DMS114 treated with DMSO at 0.1 percent for 48 hours (cell line): ENCODE data around the gene KRT32.

ENCODE experiments used
- DNase-seq: peaks from one replicate; lab custom pipeline; 2025; ENCODE audit not compliant: unreplicated experiment; lab: John Stamatoyannopoulos, UW

The KRT32 gene

DNA sequence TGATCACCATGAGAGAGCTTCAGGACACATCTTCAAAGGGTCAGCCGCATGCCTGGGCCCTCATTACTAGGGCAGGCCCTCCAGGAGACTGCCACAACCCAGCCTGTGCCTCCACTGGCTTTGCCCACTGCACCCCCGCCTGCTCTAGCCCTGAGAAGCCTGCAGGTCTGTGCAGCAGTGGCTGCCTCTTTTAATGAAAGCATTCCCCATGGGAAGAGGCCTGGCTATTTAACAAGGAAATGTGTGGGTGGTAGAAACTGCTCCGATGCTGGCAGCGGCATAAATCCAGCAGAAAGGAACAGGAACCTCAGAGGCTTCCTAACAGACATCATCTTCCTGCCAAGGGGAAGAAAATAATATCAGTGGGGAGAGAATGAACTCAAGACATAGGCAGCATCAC lies 375 bp upstream of the KRT32 start:
- DNase-seq = no peak

DNA sequence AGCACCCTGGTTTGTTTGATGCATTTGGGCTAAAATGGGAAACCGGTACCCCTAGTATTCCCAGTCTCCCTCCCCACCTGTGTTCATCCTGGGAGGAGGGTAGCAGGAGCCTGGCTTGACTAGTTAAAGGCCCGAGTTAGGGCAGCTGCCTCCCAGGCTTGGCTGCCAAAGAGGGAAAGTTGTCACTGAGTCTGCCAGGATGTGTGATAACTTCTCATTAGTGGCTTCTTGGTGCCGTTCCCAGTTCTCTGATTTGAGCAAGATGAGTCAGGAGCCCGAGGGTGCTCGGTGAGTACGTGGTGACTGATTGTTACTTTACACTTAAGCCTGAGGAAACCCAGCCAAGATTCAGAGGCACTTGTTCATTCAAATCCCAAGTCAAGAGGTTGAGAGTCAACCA lies 2.5 kb downstream of the KRT32 start:
- DNase-seq = no peak

DNA sequence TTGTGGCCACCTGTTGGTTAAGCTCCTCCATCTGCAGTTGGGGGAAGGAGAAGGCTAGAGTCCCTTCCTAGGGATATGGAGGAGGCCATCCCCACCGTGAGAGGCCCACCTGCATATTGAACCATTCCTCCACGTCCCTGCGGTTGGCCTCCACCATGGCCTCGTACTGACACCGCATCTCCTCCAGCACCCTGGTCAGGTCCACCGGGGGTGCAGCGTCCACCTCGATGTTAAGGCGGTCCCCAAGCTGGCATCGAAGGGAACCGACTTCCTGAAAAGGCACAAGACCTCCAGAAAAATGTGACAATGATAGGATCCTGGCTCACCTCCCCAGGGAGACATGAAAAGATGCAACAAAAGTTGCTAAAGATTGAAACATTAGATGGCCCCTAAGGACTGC lies 3.0 kb downstream of the KRT32 start:
- no peak for DNase-seq

DNA sequence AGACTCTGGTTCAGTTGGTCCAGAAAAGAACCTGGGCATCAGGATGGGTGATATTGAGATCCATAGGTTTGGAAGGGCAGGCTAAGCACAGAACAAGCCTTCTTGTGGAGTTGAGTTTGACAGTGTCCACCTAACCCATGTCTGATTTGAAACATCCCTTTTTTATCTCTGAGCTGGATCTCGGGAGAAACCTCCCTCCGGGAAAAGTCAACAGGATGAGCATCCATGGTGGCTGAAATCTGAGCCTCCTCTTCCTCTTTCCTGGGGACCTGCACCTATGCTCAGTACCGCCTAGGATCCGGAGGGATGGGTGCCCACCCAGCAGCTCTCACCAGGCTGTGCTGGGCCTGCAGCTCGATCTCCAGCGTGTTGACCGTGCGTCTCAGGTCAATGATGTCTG lies 3.4 kb downstream of the KRT32 start:
- no peak for DNase-seq

DNA sequence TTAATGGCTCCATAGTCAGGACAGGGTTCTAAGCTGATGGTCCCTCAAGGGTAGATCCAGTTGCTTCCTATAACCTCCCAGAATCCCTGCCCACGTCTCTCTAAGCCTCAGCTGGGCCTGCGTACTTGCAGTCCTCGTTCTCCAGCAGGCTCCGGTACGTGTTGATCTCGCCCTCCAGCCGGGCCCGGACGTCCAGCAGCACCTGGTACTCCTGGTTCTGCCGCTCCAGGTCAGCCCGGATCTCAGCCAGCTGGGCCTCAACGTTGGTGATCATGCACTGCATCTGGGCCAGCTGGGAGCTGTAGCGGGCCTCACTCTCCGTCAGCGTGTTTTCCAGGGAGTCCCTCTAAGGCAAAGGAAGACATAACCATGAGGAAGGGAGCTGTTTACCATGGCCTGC lies 4.5 kb downstream of the KRT32 start:
- DNase-seq = no peak

DNA sequence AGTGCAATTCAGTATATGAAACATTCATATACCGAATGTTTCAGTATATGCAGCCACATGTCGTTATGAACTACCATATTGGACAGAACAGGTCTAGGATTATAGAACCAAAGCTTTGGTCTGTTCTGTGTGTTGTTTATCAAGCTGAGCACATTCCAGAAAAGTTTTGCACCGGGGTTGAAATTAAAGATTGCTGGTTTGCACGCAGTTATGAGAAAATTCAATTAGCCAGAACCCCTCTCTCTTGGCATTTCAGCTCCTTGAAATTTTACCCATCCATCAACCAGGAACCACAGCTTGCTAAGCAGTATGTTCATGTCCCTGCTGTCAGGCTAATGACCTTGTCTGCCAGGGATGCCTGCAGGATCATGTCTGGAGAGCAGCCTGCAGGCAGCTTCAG lies 9.5 kb downstream of the KRT32 start:
- no peak for DNase-seq

DNA sequence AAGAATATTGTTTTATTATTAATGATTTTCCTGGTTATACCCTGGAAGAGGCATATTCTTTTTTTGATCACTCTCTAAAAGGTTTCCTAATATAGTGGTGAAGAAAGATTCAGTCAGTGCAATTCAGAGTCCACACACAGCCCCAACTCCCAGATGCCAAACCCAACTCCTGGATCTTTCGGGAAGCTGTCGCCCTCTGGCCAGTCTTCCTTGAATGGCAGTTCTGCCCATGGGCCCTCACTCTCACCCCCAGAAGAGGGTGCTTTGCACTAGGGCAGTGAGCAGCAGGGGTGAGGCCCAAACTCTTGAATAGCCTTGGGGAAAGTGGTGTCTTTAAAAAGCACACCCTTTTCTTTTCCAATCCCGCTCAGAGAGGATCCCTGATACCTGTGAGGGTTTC lies 11.0 kb downstream of the KRT32 start:
- no peak for DNase-seq

DNA sequence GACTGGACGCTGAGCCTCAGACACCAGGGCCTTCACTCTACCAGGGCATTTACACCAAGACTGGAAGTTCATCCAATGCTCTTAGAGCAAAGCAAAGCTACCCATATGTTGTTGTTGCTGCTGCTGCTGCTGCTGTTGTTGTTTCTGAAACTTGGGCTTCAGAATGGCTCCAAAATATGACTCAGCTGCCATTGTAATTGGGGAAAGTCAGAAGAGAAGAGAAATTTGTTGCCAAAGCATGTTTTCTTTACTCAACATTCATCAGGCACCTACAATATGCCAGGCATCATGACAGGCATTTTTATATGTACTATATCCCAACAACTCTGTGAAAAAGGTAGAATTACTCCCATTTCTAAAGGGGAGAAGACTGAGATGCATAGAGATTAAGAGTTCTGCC lies 11.9 kb downstream of the KRT32 start:
- no peak for DNase-seq

DNA sequence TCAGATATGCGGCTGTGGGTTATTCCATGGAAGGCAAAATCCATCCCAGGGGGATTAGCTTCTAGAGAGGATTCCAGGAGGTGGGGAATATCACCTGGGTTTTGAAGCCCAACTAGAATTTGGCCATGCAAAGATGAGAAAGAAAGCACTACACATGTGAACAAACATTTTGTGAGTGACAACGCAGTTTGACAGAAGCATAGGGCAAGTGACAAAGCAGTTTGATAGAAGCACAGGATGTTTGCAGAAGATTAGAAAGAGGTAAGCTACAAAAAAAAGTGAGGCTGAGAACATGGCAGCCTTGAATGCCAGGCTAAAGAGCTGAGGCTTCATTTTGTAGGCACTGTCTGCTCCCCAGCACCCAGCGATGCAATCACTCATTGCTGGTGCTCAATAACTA lies 14.1 kb downstream of the KRT32 start:
- DNase-seq = no peak

DNA sequence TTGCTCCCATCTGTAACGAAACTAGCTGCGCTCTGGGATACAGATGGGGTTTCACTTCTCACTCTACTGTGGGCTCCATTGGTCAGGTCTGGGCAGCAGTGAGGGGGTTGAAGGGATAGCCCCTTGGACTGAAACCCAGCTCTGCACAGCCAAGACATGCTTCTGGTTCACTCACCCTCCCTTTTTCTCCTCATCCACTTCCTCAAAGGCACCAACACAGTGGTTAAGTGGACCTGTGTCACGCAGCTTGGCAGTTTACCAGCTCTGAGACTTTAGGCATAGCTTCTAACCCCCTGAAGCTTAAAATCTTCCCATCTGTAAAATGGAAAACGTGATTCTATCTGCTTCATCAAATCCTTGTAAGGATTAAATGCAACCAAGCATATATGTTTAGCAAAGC lies 14.9 kb downstream of the KRT32 start:
- no peak for DNase-seq

DNA sequence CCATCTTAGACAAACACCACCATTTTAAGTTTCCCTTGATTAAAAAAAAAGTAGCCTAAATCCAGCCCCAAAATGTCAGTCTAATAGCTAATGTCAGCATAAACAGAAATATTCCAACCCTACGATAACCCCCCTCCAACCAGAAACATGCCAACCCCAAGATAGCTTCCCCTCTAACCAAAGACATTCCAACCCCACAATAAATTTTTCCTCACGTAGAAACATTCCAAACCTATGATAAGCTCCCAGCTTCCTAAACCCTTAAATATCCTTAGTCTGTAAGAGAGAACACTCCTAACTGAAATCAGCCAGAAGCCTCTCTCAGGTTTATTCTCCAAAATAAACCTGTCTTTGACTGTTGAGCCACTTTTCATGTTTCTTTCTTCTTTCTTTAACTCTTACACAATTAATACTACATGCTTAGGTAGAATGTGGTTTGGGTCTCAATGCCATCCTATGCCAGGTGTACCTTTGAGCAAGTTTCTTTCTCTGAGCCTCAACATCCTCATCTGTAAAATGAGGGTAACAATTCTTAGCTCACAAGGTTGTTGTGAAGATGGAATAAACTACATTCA lies 15.9 kb downstream of the KRT32 start:
- no peak for DNase-seq

DNA sequence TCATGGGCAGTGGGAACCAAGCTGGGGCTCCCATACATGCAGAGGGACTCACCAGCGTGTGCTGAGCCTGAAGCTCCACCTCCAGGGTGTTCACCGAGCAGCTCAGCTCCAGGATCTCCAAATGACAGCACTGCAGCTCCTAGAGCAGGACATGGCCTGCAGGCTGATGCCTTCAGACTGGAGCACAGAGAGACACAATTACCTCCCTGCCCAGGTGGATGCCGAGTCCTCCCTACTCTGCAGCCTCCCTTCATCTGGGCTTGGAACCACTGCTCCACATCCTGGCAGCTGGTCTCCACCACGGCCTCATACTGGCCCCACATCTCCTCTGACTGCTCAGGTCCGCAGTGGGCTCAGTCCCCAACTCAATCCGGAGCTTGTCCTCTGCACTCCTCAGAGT lies 18.2 kb downstream of the KRT32 start:
- no peak for DNase-seq

DNA sequence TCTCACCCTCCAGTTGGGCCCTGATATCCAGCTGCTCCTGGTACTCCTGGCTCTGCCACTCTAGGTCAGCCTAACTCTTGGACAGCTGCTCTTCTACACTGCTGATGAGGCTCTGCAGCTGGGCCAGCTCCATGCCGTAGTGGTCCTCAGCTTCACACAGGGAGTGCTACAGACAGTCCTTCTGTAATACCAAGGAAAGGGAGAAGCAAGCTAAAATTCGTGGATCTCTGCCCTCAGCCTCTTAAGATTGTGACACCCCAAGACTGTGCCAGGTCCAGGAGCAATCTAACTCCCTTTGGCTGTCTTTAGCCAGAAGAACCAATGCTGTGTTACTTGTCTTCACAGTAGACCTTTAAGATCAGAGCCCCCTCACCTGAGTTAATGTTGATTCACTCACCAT lies 18.7 kb downstream of the KRT32 start:
- DNase-seq = no peak

DNA sequence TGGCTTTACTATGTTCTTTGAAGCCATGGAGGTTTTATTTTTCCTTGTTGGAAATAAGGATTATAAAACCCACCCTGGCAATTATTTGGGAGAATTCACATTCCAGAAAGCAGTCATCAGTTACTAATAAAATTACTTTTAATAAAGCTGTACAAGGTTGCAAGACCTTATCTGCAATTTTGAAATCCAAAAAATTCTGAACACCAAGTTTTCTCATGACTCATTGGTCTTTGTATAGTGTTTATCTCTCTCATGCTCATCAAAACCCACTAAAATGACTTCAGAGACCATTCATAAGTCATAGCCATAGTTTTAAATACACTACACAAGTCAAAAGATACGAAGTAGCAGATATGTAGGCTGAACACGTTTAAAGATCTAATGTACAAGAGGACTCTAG lies 20.4 kb downstream of the KRT32 start:
- no peak for DNase-seq

DNA sequence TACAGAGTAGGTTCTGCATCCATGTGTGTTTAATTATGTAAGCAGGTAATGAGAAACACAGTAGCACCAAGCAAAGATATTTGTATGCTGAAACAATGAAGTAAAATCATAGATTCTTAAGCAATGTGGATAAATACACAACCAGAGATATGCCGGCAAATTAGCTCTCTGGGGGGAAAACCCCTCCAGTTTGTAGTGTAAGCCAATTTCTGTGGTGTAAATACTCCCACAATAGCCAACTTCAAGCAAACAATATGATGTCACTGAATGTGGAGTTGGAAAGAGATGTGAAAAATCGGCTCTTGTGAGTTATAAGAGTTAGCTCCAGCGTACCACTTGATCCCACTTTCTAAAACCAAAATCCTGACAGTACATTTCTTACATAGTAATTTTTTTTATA lies 22.5 kb downstream of the KRT32 start:
- no peak for DNase-seq

DNA sequence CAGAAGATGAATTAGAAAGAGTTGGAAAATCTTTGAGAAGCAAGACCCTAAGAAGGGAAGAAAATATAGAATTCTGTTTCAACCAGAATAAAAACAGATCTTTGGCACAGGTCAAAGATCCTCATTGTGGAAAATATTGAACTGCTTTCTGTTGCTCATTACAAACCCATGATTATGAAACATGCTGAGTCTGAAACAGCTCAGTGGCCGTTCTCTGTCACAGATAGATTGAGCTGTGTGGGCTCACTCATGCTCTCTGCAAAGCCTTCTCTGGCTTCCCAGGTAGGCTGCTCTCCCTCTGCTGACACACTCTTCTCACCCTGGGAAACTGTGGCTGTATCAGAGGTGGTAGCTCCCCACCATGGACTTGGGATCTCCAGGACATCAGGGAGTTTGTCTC lies 23.0 kb downstream of the KRT32 start:
- DNase-seq = no peak

DNA sequence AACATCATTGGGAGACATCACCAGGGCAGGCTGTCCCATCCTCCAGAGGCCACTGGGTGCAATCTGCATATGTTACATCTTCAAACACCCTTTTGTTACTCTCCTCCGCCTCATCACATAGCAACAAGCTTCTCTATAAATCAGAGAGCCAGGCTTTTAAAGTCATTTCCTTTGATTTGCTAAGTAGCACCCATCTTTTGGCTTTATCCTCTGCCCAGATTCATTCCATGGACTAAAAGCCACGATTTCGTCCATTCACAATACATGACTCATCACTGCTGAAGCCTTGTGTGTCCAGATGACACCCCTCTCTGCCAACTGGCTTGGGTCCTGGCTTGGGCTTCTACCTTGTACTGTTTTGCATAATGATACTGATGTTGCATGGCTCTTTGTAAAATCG lies 24.4 kb downstream of the KRT32 start:
- DNase-seq = no peak

DNA sequence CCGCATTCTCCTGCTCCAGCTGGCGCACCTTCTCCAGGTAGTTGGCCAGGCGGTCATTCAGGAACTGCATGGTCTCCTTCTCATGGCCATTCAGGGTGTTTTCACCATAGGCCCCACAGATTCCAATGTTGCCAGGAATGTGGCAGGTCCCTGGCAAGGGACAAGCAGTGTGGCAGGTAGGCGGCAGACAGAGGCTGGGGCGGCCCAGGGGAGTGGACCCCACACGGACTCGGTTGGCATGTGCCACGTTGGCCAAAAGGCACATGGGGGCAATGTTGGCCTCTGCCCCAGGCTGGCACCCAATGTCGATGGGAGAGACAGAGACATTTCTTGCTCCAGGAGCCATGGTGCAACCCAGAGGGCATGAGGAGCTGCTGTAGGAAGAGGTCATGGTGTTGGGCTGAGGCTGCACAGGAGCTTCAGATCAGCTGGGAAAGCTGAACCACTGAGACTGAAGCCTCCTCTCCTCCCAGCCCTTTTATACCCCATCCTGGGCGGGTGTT lies 26.6 kb downstream of the KRT32 start, which contains the start of gene KRT38:
KRT38 (minus strand) TSS at position 453 of the 503 bp plus-strand sequence; CDS start at position 391, 62 bp downstream.
- no peak for DNase-seq

DNA sequence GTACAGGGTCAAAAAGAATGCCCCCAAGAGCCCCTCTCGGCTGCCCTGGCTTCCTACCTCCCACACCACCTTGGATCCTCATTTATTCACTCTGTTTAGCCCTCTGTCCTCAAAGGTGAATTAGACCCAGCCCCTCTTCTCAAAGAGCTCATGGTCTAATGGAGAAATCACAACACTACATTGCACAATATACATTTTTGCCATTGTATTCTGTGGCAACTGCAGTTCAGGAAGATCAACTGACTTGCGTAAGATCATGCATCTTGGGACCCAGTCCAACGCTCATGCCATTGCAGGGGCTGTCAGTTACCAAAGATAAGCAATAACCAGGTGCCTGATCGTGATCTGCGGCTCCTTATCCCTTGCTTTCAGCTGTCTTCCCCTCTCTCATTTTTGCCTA lies 27.8 kb downstream of the KRT32 start:
- DNase-seq = no peak

DNA sequence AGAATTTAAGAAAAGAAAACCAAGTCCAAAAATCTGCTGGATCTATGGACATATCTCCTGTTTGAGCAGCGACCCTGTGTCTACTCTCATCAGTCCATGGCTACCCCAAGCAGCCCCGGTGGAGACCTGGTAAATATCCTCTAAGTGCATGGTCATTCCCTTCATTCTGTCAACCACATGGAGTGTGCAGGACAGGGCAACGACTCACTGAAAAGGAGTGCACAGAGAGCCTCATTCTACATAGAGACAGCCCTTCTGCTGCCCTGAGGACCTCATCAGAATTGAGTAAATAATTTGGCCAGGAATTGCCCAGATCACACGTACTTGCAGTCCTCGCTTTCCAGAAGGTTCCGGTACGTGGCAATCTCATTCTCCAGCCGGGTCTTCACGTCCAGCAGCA lies 29.4 kb downstream of the KRT32 start:
- DNase-seq = no peak

DNA sequence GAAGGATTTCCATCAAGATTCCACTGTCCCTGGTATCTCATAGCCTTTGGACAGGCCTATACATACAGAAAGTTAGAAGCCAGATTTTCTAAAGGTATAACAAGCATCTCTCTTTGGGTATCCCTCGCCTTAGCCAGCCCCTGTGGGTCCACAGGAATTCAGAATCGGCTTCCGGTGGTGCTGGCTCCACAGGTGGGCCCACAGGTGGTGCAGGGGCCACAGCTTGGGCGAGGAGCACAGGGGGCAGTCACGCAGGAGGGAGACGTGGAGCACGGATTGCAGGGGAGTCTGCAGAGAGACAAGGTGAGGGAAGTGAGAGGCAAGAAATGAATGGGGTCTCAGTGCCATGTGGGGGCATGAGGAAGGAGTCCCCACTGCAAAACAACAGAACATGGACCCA lies 29.9 kb downstream of the KRT32 start:
- DNase-seq = no peak

DNA sequence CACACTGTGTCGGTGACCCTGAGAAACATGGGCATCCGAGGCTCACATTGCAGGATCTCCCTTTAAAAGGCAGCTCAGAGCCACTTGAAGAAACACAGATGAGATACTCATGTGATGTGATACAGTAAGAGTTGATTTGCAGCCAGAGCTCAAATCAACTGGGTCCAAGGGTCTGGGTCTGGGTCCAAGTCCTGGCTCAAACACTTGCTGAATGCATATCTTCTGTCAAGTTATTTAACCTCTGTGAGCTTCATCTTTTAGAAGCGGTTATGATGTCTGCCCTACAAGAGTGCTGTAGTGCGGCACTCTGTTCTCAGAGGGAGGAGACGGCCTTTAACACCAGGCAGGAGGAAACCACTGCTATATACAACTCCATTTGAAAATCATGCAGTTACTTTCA lies 32.8 kb downstream of the KRT32 start:
- no peak for DNase-seq

DNA sequence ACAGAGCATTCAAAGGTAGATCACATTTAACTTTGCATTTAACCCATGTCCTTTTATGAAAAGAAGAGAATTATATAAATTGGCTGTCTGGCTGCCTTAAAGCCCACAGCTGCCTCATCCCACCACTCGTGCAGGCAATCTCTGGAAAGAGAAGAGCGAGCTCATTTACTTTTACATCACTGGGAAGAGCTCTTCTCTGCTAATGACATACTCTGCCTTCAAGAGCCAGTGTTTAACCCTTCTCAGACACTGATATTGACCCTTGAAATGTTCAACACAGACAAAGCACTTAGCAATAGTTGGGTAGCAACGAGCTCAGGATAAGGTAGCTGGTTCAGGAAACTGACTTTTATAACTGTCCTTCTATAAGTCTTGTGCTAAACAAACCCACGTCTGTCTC lies 33.2 kb downstream of the KRT32 start:
- no peak for DNase-seq

DNA sequence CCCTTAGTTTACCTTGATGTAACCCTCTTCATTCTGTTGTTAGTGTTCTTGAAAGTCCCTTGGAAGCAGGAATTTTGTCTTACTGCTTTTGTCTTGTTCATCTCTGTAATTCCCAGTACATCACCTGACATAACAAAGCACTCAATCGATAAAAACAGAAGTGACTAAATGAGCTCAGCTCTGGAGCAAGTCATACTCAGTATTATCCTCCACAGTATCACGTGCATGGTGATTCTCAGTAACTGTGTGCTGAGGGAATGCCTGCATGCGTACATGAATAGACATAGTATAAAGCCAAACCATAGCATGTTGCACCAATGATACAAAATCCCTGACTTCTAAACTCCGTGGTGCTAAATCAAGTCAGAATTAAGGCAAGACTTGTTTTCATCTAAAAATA lies 33.6 kb downstream of the KRT32 start:
- DNase-seq = no peak
